ENCODE data around the gene PFKL.

GRCh38 chr21:44255511-44255981, 44.3 kb upstream of the PFKL start:
- TF ChIP-seq, protein P1, sequence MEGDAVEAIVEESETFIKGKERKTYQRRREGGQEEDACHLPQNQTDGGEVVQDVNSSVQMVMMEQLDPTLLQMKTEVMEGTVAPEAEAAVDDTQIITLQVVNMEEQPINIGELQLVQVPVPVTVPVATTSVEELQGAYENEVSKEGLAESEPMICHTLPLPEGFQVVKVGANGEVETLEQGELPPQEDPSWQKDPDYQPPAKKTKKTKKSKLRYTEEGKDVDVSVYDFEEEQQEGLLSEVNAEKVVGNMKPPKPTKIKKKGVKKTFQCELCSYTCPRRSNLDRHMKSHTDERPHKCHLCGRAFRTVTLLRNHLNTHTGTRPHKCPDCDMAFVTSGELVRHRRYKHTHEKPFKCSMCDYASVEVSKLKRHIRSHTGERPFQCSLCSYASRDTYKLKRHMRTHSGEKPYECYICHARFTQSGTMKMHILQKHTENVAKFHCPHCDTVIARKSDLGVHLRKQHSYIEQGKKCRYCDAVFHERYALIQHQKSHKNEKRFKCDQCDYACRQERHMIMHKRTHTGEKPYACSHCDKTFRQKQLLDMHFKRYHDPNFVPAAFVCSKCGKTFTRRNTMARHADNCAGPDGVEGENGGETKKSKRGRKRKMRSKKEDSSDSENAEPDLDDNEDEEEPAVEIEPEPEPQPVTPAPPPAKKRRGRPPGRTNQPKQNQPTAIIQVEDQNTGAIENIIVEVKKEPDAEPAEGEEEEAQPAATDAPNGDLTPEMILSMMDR (IDR thresholded peaks at IDR 0.05) = no peak
- TF ChIP-seq POLR2A (IDR thresholded peaks at IDR 0.05) = no peak
